ENCODE results near the gene PSMB7. TPM values are rescaled to one million over a fixed set of nuclear protein-coding genes. Genes with fewer than 3 reads are reported as not detected.

PSMB7 gene
- polyA plus RNA-seq, 1 experiment = 396 TPM

DNA sequence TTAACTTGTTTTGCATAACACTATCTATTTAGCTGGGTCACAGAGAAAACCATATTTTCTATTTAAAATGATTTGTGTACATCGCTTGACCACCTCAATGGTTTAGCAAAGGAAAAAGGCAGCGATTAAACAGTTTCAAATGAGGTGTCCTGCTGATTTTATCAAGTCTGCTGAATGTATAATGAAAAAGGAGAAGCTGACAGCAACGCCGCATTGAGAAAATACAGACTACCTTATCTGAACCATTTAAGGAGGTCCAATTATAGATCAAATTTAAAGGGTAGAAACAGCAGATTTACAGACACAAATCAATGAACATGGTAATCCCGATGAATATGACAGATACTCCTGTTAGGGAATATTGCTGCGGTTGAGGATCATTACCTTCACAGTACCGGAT is 29.6 kb downstream of the PSMB7 start:
- TF ChIP-seq CTCF (IDR thresholded peaks at IDR 0.05; ENCODE audit: low read depth, low read length) = no peak
- DNase-seq (ENCODE audit: low read depth, low spot score) = no peak
- no peak overlapping the region for H3K27ac ChIP-seq (ENCODE audit: low read depth, low read length)
- no peaks in the 10 kb centered on the region for H3K9me3 ChIP-seq (ENCODE audit: control insufficient read depth, insufficient read depth, low read length)
- H3K4me3 ChIP-seq (ENCODE audit: low read depth, low read length) = no peak overlapping the region
- ChIA-PET CTCF (interaction anchor here (0.7 kb wide), 1 partner anchor 345 kb away, joined by 4 read pairs; no protein-coding TSS in a partner anchor), POLR2A (no interaction called here)
- no peaks in the 10 kb centered on the region for H3K27me3 ChIP-seq (ENCODE audit: control insufficient read depth, insufficient read depth, low read length)

- TF ChIP-seq CTCF (IDR thresholded peaks at IDR 0.05; ENCODE audit: low read depth, low read length) = no peak
- no peak overlapping the region for H3K27ac ChIP-seq (ENCODE audit: low read depth, low read length)
- no peak for DNase-seq (ENCODE audit: low read depth, low spot score)
- H3K4me3 ChIP-seq (ENCODE audit: low read depth, low read length) = no peak overlapping the region
- POLR2A ChIA-PET = no interaction called here
- no peaks in the 10 kb centered on the region for H3K9me3 ChIP-seq (ENCODE audit: control insufficient read depth, insufficient read depth, low read length)
- H3K27me3 ChIP-seq (ENCODE audit: control insufficient read depth, insufficient read depth, low read length) = no peaks in the 10 kb centered on the region
- CTCF ChIA-PET = interaction anchor here (0.7 kb wide), 1 partner anchor 344 kb away, joined by 4 read pairs; no protein-coding TSS in a partner anchor
Observed at GRCh38 chr9:124384846-124385245, 30.4 kb downstream of the PSMB7 start.

DNA sequence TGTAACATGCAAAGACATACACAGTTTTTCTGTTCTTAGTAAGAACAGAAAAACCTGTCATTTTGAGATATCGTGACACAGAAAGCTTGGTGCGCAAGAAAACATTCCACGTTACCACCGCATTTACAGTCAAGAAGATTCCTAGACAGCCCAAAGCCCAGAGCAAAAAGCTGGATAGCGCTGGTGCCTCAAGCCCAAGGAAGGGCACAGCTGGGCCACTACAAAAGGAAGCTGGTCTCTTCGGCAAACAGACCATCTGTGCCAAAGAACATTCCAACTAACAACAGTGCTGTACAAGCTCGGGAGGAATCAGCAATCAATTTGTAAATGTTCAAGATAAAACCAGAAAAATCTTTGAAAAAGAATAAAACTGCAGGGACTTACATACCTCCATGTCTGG is 31.0 kb downstream of the PSMB7 start:
- no peaks in the 10 kb centered on the region for H3K9me3 ChIP-seq (ENCODE audit: control insufficient read depth, insufficient read depth, low read length)
- H3K4me3 ChIP-seq (ENCODE audit: low read depth, low read length) = no peak overlapping the region
- DNase-seq (ENCODE audit: low read depth, low spot score) = no peak
- CTCF ChIA-PET = no interaction called here
- TF ChIP-seq CTCF (IDR thresholded peaks at IDR 0.05; ENCODE audit: low read depth, low read length) = no peak
- POLR2A ChIA-PET = no interaction called here
- no peaks in the 10 kb centered on the region for H3K27me3 ChIP-seq (ENCODE audit: control insufficient read depth, insufficient read depth, low read length)
- no peak overlapping the region for H3K27ac ChIP-seq (ENCODE audit: low read depth, low read length)

DNA sequence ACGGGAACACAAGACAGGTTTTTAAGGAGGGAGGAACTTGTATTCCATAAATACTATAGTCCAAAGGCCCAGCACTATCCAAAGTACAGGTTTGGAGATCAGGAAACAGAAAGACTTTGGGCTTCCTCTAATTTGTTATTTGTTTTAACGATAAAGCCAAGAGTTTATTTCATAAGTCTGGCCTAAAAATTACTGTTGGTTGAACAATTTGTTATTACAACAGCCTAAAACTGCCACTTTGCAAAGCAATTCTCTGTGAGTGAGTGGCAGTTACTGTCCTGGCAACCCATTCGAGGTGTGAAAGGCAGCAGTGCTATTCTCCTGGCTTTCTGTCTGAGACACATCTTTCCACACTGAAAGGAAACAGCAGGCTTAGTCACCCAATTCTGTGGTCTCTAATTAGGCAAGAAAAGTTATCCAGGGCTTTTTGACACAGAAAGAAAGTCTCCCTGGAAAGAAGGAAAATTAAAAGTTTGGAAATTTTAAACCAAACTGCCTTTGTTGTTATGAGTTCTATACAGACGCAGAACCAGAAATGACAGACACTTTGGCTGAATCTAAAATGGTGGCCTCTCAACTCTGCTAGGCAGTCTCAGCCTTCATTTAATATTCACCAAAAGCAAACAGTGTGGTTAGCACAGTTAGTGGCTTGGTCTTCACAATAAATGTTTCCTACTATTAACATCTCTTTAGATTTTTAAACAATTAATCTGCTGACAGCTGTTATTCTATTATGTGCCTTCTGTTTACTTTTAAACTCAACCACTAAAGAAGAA is 33.9 kb downstream of the PSMB7 start:
- H3K9me3 ChIP-seq (ENCODE audit: control insufficient read depth, insufficient read depth, low read length) = no peaks in the 10 kb centered on the region
- H3K27ac ChIP-seq (ENCODE audit: low read depth, low read length) = no peak overlapping the region
- no peaks in the 10 kb centered on the region for H3K27me3 ChIP-seq (ENCODE audit: control insufficient read depth, insufficient read depth, low read length)
- no peak overlapping the region for H3K4me3 ChIP-seq (ENCODE audit: low read depth, low read length)
- no peak for TF ChIP-seq CTCF (IDR thresholded peaks at IDR 0.05; ENCODE audit: low read depth, low read length)
- ChIA-PET POLR2A (no interaction called here), CTCF (interaction anchor here (1.6 kb wide), 1 partner anchor 11 kb away, joined by 6 read pairs; no protein-coding TSS in a partner anchor)
- DNase-seq (ENCODE audit: low read depth, low spot score) = no peak

Measured in AG04450 (cell line).